CD4-positive, alpha-beta T cell treated with Interleukin-1 beta for 1 hour (primary cell): ENCODE data around the gene MKNK1.

Source experiments
- DNase-seq, 2 donors: peaks; one replicate each; pipeline ENCODE4 v3.0.0-alpha.2; 2020 to 2022

The MKNK1 gene

DNA sequence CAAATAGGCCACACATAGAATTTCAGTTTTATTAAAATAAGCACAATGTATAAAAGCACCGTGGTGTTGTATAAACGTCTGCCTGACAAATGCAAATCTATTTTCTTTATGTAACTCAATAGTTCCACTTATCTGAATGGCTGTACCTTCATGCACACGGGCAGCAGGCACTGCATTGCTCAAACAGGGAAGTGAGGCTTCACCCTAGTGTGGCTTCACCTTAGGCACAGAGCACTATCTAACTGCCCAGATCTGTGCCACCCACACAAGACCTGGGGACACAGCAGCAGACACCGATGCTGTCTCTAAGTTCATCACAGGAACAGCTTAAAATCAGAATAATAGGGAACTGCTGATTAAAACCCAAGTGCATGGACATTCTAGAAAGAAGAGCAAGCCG is 46.7 kb downstream of the MKNK1 start:
- no peak for DNase-seq

DNA sequence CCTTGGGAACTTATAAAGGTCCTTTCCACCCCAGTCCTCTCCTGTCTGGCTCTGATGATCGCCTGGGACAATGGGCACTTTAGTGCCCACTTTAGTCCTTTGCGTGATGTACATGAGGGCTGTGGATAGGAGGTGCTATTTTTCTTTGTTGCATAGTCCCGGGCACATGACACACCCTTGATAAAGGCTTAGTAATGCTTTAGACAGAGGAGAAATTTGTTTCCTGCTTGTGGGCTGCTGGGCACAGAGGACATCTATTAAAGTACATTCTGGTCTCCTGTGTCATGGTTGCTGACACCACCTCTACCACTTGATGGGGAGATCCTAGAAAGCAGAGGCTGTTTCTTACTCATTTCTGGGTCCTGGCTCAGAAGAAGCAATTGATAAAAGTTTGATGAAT is 47.2 kb downstream of the MKNK1 start:
- DNase-seq, result no peak

DNA sequence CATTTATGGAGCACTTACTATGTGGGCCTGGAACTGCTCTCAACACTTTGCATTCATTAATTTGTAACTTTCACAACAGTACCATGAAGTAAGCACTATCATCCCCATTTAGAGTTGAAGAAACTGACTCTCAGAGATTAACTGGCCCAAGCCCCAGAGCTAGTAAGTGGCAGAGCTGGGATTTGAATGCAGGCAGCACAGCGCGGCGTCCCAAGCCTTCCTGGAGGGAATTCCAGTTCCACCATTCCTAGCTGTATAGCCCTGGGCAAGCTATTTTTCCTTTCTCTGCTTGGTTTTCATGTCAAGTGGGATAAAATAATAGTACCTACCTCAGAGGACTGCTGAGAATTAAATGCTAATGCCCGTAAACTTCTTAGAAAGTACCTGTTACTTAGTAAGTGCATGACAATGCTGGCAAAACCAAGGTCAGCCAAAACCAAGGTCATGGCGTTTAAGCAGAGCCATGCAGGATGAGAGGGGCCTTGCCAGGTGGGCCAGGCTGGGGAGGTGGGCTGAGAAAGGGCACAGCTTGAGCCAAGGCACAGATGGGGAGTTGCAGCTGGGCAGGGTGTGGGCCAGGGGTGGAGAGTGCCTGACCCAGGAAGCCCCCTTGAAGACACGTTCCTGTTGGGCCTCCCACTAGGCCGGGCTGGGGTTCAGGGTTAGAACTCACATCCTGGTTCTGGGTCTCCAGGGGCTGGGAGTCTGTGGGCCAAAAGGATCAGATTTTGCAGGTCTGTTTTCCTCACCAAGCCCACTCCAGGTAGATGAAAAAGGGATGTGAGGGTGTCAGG is 48.0 kb downstream of the MKNK1 start:
- DNase-seq, result no peak

DNA sequence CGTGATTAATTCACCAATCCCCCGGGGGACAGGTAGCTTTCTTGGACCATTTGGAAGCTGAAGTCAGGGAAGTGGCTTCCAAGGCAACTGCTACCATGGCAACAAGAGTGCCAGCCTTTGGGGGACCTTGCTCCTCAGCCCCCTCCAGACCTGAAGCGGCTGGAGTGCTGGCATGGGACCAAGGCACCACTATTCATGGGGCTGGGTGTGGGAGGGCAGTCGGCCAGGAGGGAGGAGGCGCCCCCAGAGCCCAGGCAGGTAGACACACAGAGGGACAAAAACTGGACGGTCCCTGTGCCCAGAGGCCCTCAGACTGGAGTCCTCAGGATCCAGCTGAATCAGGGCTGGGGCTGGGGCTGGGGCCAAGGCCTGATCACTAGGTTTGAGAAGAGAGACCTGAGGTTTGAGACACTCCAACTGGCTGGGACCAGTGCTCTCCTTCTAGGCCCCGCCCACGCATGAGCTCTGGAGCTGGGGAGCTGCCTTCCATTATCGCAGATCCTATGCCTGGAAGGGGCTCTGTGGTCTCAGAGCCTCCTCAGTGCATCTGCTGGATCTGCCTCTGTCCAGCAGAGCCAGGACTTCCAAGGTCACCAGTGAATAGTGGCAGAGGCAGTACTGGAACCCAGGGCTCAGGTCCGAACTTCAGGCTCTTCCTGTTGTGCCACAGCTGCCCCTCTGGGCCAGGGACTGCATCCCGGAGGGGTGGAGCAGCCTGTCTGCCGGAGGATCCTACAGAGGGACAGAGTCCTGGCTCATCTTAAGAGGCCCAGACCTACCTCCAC is 49.3 kb downstream of the MKNK1 start:
- no peak for DNase-seq

DNA sequence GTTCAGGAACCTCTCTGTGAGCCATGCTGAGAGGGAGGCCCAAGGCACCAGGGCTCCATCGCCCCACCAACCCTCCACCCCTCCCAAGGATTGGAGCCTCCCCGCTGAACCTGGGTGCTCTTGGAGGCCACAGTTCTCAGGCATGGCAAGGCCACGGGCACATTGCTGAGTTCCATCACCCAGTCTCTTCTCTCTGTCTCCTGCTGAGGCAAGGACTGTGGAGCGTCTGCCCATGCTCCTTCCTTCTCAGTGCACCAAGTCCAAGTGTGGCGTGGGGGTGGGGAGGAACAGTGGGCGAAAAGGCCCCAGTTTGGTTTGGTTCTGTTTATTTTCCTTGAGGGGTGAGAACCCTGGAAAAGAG is 49.9 kb downstream of the MKNK1 start:
- DNase-seq, result no peak

DNA sequence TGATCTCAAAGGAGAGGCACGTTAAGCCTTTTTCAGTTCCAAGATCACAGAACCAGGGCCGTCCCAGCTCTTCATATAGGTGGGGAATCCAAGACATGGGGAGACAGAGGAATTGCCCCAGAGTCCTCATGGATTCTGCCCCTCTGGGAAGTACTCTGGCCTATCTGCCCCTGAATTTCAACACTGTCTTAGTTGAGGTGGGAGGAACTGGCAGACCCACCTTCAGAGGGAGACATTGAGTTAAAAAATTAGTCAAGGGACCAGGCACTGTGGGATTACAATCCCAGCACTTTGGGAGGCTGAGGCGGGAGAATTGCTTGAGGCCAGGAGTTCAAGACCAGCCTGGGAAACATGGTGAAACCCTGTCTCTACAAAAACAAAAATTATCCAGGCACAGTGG is 50.6 kb downstream of the MKNK1 start:
- no peak for DNase-seq

DNA sequence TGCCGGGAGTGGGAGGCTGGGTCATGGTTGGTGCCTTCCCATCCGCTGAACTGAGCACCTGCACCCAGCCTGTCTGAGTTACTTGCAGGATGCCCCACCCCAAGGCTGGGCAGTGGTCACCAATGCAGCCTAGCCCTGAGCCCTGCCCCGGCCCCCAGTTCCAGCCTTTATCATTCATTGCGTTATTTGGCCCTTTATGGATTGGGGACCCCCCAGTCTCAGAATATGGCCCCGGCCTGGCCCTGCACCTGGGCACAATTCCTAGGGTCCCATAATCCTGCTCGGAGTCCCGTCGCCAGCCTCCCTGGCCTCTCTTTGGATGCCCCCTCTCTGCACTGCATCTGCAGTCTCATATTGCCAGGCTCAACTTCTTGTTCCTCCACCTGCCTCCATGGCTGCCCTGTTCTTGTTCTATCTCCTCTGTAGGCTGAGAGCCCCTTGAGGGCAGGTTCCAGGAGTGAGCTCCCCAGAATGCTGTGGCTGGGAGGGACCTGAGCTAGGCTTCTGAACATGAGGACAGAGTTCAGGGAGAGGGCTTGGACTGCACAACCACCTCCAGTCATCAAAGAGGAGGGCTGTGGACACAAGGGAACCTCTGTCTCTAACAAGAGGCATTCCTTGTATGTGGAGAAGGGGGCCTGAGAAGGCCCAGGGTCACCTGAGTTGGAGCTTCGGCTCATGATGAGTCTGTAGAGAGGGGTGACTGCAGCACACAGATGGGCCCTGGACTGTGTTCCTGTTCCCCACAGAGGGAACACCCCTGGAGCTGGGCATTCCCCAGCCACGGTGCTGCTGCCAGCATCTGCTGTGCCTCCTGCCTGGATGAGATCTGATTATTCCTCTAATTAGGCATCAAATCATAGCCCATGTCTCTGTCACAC is 51.5 kb downstream of the MKNK1 start:
- no peak for DNase-seq

DNA sequence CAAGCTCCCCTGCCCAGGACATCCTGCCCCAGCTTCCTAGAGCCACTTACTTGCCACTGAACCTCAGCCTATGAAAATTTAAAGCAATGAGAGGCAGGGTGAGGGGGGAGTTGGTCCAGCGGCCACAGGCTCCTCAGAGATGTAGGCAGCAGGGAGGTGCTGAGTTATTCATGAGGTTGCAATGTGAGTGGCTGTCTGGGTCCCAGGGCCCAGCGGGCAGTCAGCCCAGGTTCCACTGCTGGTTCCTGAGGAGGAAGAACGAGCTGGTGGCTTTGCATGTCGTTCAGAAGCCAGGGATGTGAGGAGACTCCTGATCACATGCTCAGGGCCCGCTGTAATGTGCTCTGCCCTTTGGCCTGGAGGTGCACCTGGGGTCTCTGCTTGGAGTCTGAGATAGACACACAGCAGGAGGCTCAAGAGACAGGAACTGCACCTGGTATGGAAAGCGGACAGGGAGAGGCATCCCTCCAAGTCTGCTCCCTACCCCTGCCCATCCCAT is 52.4 kb downstream of the MKNK1 start, which contains the start of gene KNCN:
KNCN (minus strand) TSS at position 51 of the 499 bp plus-strand sequence. CDS start 432 bp downstream, outside the sequence.
- DNase-seq, result no peak

DNA sequence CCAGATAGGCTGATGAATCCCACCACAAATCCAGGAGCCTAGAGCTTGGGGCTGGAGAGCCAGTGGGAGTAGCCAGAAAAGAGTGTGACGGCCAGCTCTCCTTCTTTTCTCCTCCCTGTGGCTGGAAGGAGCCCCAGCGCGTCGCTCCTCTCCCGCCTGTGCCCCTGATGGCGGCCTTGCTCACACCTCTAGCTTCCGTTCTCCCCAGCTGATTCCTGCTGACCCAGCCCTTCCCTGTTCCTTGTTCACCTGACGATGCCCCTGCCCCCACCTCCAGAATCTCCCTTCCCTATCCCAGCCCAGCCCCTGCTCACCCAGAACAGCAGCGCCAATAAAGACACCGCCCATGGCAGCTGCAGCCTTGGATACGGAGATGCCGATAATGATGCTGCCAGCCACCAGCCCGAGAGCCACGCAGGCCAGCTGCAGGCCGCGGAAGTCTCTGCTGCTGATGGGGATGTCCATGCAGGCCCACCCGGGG is 53.3 kb downstream of the MKNK1 start:
- DNase-seq, result no peak

DNA sequence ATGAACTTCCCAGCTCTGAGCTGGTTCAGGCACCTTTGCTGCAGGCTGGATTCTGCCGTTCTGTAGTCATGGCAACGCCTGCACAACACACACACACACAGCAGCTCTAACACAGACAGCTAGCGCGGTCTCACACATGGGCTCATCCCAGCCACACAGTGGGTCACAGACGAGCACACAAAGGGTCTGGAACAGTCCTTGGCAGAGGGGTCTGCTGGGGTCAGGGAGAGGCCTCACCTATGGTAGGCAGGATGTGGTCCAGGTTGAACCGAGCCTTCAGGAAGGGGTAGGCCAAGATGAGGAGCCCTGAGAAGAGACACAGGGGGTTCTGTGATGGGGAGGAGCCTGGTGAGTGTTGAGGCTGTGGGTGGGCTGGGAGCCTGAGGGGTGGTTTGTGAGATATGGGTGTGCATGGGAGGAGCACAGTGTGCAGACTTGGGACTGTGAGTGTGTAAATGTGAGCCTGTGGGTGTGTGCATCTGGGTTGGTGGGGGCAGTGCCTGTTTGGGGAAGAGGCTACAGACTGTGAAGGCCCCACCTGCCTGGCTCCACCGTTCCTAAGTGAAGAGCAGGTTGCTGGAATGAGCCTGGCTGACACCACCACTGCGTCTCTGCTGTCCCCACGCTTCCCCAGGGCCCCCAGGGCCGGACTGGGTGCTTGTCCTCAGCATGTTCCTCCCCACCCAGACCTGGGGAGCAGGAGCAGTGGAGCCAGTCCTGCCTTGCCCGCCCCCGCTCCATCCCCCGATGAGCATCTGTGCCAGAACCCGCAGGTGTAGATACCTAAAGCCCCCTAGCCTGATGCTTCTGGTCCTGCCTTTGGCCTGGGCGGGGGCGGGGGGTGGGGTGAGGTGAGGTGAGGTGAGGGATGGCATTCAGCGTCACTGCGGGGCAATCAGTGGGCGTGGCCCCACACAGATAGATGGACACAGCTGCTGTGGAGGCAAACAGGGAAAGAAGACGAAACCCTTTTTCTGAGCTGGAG is 54.1 kb downstream of the MKNK1 start:
- peak; percentile 66 to 74 for DNase-seq

DNA sequence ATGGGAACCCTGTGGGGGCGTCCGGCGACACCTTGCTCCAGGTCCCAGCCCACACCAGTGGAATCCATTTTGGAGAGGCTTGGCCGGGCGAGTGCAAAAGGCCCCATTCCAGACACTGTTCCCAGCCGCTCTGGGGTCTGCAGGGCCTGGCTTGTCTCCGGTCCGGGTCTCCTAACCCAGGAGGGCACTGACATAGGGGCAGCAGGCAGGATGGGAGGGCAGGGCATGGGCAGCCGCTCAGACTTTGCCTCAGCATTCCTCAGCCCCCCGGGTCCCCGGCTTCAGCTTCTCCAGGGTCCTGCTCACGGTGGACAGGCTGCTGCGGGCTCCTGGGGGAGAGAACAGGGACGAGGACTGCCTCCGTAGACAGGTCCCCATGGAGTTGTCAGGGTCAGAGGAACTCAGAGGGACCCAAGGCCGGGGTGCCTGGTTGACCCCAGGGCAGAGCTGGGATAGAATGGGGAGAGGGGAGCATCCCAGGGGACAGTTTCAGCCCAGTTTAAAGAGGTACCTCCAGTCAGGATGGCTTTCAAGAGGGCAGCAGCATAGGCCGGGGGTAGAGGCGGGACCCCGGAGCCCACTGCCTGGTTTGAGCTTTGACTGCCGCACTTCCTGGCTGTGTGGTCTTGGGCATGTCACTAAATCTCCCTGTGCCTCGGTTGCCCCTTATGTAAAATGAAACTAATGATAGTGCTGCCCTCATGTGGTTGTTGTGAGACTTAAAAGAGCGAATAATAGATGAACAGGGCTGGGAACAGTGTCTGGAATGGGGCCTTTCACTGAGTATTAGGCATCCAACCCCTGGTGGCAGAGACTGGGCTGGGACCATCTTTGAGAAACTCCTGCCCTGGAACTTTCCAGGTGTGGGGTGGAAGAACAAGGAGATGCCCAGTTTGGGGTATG is 56.3 kb downstream of the MKNK1 start:
- DNase-seq, result peak in 1 of 2 donors; percentile 52

DNA sequence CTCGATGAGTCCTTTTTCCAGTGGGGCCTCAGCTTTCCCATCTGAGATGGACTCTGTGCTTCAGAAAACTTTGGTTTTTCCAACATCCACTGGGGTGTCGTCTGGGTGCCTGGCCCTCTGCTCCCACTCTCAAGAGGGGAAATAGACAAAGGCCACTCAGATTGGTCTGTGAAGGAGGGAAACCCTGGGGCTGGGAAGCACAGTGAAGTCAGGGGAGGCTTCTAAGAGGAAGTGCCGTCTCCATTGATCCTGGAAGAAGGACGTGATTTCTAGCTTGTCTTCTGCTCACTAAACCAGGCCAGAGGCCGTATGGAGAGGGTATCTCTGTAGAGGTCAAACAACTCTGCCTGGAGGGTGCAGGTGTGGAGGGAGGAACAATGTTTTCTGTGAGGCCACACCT is 57.9 kb downstream of the MKNK1 start:
- DNase-seq, result no peak

DNA sequence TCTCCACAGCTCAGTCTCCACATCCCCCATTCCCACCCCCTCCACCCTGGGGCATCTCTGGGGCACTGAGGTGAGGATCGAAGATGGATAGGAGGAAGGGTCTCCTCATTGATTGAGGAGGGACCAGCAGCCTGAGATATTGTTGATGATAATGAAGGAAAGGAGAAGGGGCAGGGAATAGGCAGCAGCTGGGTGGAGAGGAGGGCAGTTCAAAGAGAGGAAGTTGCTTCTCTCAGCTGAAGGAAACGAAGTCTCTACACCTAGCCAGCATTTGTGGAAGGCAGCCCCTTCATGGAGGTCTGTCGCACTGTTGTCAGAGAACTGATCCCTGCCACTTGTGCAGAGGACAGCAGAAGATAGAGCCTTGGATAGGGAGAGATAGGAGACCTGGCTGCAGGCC is 58.3 kb downstream of the MKNK1 start:
- no peak for DNase-seq

DNA sequence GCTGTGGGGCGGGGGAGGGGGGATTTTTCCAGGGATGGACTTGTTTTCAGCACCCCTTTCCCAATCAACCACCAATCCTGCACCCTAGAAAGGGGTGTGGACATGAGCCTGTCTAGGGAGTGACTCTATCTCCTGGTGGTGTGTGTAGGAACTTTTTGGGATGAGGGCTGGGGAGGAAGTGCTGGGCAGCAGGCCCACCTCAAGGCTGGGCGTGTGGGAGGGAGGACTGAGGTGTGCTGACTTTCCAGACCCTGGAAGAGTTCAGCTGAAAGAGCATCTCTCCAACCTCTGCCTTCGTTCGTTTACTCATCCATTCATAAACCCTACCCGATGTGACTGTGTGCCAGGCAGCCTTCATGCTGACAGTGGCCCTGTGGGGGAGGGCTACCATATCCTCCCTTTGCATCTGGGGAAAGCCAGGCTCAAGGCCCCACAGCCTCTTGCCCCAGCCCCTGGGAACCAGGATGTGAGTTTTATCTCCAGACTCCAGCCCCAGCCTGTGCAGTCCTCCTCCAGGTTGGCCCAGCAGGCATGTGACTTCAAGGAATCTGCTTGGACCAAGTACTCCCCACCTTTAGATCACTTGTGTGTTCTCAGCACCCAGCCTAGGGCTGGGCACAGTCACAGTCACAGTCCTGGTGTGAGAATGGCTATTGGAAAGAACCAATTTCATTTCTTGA is 59.4 kb downstream of the MKNK1 start:
- no peak for DNase-seq

DNA sequence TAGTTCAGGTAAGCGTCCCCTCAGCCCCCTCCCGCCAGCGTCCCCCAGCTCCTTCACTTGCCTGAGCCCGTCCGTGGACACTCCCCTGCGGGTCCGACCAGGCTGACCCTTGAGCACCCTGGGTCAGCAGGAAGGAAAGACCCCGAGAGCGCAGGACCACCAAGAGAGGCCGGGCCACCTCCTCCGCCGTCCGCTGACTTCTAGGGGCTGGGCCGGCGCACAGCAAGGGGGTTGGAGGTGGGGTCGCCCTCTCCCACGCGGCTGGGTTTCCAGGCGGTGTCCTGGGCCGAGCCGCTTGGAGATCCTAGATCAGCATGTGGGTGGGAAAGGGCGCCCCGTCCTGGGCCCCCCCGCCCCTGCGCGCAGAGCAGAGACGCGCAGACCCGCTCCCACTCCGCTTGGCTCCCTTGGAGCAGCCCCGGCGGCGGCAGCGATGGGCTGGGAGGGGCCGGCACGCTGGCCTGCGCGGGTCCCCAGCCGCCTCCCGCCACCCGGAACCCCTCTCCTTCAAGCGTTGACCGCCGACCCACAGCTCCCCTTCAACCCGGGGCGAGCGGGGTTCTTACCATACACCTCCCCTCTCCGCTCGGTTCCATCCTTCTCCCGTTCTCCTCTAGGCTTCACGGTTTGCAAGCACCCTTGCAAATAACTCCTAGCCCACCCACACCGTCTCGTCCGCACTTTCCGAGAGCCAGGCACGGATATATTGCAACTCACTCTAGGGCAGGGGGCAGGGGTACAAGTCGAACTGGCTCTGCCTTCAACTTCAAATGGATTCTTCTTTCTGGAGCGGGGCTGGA is 60.1 kb downstream of the MKNK1 start:
- no peak for DNase-seq

DNA sequence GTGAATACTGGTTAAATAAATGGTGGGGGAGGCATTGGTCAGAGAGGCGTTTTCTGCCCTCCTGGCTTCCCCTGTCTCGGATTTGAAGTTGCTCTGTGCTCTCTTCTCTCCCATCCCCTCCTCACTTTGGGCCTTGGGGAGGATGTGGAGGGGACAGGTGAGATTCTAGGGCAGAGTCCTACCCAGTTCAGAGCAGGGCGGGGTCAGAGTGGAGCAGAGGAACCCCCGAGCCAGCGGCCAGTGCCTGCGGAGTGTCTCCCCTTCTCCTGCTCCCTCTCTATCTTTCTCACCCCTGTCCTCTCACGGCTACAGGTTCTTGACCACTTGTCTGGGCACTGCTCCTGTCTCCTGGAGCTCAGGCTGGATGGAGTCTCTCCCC is 60.7 kb downstream of the MKNK1 start:
- no peak for DNase-seq

DNA sequence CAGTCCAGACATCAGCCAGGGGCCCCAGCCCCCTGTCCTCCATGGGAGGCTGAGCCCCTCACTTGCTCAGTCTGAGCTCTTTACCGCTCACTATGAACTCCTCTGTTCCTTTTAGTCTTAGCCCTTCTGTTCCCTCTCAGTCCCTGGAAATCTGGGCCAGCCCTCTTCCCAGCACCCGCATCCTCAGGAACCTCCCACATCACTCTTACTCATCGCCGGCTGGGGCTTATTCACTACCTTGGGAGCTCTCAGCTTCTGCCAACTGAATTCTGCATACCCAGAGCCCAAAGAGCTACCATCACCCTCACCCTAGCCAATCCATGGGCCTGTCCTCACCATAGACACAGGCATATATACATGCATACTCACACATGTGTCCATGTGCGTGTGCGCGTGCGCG is 64.1 kb downstream of the MKNK1 start:
- DNase-seq, result no peak

DNA sequence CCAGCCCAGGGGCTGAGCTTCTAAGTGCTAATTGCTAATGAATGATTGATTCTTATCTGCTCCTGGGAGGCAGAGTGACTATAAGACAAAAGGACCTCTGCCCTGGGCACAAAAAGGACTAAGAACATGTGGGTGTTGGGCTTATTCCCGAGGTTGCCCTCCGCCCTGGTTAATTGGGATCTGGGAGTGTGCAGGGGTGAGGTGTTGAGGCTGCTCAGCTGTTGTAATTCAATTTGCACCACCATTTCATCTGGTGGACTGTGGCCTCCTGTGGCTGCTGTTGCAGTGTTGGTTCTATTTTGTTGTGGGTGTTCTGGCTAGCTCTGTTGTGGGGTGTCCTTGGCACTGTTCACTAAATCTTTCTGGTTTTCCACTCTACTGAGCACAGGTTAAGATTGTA is 65.9 kb downstream of the MKNK1 start:
- no peak for DNase-seq

DNA sequence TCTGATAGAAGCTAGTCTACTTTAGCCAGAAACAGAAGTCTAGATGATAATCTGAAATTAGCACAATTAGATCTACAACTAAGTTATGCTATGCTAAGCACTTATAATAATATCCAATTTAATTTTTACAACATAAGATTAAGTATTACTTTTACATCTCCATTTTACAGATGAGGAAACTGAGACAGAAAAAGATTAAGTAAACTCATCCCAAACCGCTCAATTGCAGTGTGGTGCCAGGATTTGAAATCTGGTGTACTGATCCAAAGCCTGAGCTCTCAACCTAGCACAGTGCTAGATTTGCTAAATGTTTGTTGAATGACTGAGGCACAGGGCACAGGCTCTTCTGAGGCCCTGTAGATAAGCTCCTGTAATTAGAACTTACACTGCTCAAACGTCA is 66.4 kb downstream of the MKNK1 start:
- DNase-seq, result no peak
